Ovary (tissue), 3 donors: ENCODE measurements around the gene FGD4.

Source experiments
- POLR2A ChIP-seq: fragments of 450-650 bp; IDR thresholded peaks from one replicate; pipeline ENCODE4 v1.6.1; 2017; ENCODE audit warnings: antibody characterized with exemption, mild to moderate bottlenecking, moderate library complexity
- TF ChIP-seq, protein P1 (sequence below), 3 donors: fragments of 450-650 bp in 2 of 3; fragments of 200-600 bp in 1 of 3; IDR thresholded peaks; one replicate each; pipeline versions ENCODE4 v1.5.1 to v1.8.0; 2016 to 2022; ENCODE audit warnings: antibody characterized with exemption in 3 of 3, mild to moderate bottlenecking in 1 of 3
- donor health status: DM: no; HTN: no; CAD: no.

GRCh38 chr12:32471591-32472001 lies 72.2 kb downstream of the FGD4 start:
- TF ChIP-seq POLR2A: no peak
- TF ChIP-seq, protein P1, sequence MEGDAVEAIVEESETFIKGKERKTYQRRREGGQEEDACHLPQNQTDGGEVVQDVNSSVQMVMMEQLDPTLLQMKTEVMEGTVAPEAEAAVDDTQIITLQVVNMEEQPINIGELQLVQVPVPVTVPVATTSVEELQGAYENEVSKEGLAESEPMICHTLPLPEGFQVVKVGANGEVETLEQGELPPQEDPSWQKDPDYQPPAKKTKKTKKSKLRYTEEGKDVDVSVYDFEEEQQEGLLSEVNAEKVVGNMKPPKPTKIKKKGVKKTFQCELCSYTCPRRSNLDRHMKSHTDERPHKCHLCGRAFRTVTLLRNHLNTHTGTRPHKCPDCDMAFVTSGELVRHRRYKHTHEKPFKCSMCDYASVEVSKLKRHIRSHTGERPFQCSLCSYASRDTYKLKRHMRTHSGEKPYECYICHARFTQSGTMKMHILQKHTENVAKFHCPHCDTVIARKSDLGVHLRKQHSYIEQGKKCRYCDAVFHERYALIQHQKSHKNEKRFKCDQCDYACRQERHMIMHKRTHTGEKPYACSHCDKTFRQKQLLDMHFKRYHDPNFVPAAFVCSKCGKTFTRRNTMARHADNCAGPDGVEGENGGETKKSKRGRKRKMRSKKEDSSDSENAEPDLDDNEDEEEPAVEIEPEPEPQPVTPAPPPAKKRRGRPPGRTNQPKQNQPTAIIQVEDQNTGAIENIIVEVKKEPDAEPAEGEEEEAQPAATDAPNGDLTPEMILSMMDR (IDR thresholded peaks at IDR 0.05): no peak
